Spleen (tissue), 7 donors: Measurements from ENCODE around the gene GPR3.

Experiments used
- POLR2A ChIP-seq, 3 donors: fragments of 450-650 bp; IDR thresholded peaks; one replicate each; pipeline ENCODE4 v1.5.1; 2017; ENCODE audit warnings: antibody characterized with exemption in 3 of 3, mild to moderate bottlenecking in 1 of 3
- TF ChIP-seq, protein P1 (sequence below), 11 experiments: fragments of 200-600 bp in 7 of 11; fragments of 450-650 bp in 4 of 11; sonication (generic) in 4 of 11; IDR thresholded peaks in 8 of 11; conservative IDR thresholded peaks in 3 of 11; 1 replicate in 7 of 11; 2 replicates in 4 of 11; pipeline versions ENCODE4 v1.4.0 to v1.8.0; 2016 to 2021; ENCODE audit warnings: antibody characterized with exemption in 11 of 11, inconsistent platforms in 4 of 11, mild to moderate bottlenecking in 1 of 11
- donor health status: DM: no; HTN: no; CAD: no; lungs with moderate emphysema.
- donor health status: DM: no; HTN: no; CAD: no.
- donor health status: DM: no; HTN: no; CAD: no.

DNA sequence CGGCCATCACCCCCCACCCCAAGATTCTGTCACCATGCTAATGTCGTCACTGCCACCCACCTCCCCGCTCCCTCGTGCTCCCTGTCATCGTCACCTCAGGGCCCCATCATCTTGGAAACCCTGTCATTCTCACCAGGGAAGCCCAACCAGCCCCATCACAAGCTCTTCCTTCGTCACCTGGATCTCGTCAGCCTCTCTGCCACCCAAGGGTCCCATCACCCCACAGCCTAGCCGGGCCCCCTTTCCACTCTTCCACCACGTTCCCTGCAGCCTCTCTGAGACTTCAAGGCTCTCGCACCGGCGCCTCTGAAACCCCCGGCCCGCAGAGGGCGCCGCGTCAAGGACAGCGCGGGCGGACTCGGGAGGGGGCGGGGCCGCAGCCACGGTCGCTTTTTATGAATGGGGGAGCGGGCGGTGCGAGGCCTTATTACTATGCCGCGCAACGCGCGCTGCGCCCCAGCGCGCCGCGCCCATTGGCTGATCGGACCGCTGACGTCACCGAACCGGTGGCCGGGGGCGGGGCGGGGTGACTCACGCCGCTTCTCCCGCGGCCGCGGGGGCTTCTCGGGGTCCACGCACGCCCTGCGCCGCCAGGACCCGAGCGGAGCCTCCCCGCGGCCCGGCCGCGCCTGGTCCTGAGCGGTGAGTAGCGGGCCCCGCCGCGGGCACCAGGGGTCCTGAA lies at the start of gene GPR3:
- TF ChIP-seq, protein P1, sequence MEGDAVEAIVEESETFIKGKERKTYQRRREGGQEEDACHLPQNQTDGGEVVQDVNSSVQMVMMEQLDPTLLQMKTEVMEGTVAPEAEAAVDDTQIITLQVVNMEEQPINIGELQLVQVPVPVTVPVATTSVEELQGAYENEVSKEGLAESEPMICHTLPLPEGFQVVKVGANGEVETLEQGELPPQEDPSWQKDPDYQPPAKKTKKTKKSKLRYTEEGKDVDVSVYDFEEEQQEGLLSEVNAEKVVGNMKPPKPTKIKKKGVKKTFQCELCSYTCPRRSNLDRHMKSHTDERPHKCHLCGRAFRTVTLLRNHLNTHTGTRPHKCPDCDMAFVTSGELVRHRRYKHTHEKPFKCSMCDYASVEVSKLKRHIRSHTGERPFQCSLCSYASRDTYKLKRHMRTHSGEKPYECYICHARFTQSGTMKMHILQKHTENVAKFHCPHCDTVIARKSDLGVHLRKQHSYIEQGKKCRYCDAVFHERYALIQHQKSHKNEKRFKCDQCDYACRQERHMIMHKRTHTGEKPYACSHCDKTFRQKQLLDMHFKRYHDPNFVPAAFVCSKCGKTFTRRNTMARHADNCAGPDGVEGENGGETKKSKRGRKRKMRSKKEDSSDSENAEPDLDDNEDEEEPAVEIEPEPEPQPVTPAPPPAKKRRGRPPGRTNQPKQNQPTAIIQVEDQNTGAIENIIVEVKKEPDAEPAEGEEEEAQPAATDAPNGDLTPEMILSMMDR (IDR thresholded peaks at IDR 0.05 in 8 of 11, conservative IDR thresholded peaks at IDR 0.05 in 3 of 11): peak; percentile 19 to 68 (median 54)
- TF ChIP-seq POLR2A (IDR thresholded peaks at IDR 0.05): no peak
